ENCODE data around the gene ATP6V1E1.
"Not testable (repeated sequence)": the region's sequence is repeated elsewhere in the genome, so short reads cannot be mapped to it uniquely, and the experiment has no call there.

The ATP6V1E1 gene

GRCh38 chr22:17664414-17665055, 36.0 kb upstream of the ATP6V1E1 start:
- TF ChIP-seq CTCF (conservative IDR thresholded peaks at IDR 0.05; ENCODE audit: low read length): no peak
- H3K4me3 ChIP-seq (ENCODE audit: low read length): no peak overlapping the region
- DNase-seq (ENCODE audit: low read depth): no peak

- no peak for TF ChIP-seq CTCF (conservative IDR thresholded peaks at IDR 0.05; ENCODE audit: low read length)
- H3K4me3 ChIP-seq (ENCODE audit: low read length): no peak overlapping the region
- no peak for DNase-seq (ENCODE audit: low read depth)
Measured at GRCh38 chr22:17656870-17657395, 28.4 kb upstream of the ATP6V1E1 start.

- DNase-seq (ENCODE audit: low read depth): no peak
- no peak overlapping the region for H3K4me3 ChIP-seq (ENCODE audit: low read length)
- TF ChIP-seq CTCF (conservative IDR thresholded peaks at IDR 0.05; ENCODE audit: low read length): no peak
Measured at GRCh38 chr22:17655289-17655688, 26.7 kb upstream of the ATP6V1E1 start.

- no peak for TF ChIP-seq CTCF (conservative IDR thresholded peaks at IDR 0.05; ENCODE audit: low read length)
- H3K4me3 ChIP-seq (ENCODE audit: low read length): no peak overlapping the region
- DNase-seq (ENCODE audit: low read depth): no peak
Measured at GRCh38 chr22:17648569-17648968, 20.0 kb upstream of the ATP6V1E1 start.

GRCh38 chr22:17647991-17648390, 19.4 kb upstream of the ATP6V1E1 start:
- no peak for TF ChIP-seq CTCF (conservative IDR thresholded peaks at IDR 0.05; ENCODE audit: low read length)
- H3K4me3 ChIP-seq (ENCODE audit: low read length): no peak overlapping the region
- no peak for DNase-seq (ENCODE audit: low read depth)

- TF ChIP-seq CTCF (conservative IDR thresholded peaks at IDR 0.05; ENCODE audit: low read length): no peak
- no peak overlapping the region for H3K4me3 ChIP-seq (ENCODE audit: low read length)
- DNase-seq (ENCODE audit: low read depth): no peak
Measured at GRCh38 chr22:17647452-17647851, 18.9 kb upstream of the ATP6V1E1 start.

GRCh38 chr22:17642357-17642756, 13.8 kb upstream of the ATP6V1E1 start:
- H3K4me3 ChIP-seq (ENCODE audit: low read length); DNase-seq (ENCODE audit: low read depth): not testable (repeated sequence)
